HepG2 (cell line): ENCODE data around the gene ANO6. TPM values are rescaled to one million over a fixed set of nuclear protein-coding genes. Genes with fewer than 3 reads are reported as not detected.

Experiments
- AFF4 ChIP-seq: sonication (generic); formaldehyde crosslinking; IDR thresholded peaks from 2 replicates; pipeline ENCODE4 v1.4.0; 2020; ENCODE audit warnings: missing genetic modification reagents
- ARID3A ChIP-seq: IDR thresholded peaks from 2 replicates; pipeline ENCODE4 v1.6.1; 2012; ENCODE audit warnings: low read depth, low read length, improper control_type of control experiment
- CREB3 ChIP-seq: sonication (generic); formaldehyde crosslinking; IDR thresholded peaks from 2 replicates; pipeline ENCODE4 v1.5.0; 2020; ENCODE audit warnings: missing genetic modification reagents
- CTCF ChIP-seq: sonication (generic); formaldehyde crosslinking; IDR thresholded peaks from 2 replicates; pipeline ENCODE4 v1.5.0; 2020; ENCODE audit warnings: mild to moderate bottlenecking, missing genetic modification reagents, moderate library complexity
- DPF2 ChIP-seq: sonication (generic); formaldehyde crosslinking; IDR thresholded peaks from 2 replicates; pipeline ENCODE4 v1.4.0; 2020; ENCODE audit warnings: mild to moderate bottlenecking, low read depth, missing genetic modification reagents, borderline replicate concordance
- HMGXB4 ChIP-seq, 2 experiments: sonication (generic) in 1 of 2; formaldehyde crosslinking in 1 of 2; IDR thresholded peaks; 2 replicates each; pipeline versions ENCODE4 v1.4.0 to v1.6.1; 2018 to 2020; ENCODE audit warnings: missing genetic modification reagents in 2 of 2, borderline replicate concordance in 1 of 2, low read depth in 1 of 2, mild to moderate bottlenecking in 1 of 2, missing biosample characterization in 1 of 2
- RAD21 ChIP-seq: fragments of 450-650 bp; formaldehyde crosslinking; IDR thresholded peaks from 2 replicates; pipeline ENCODE4 v1.5.0; 2020; ENCODE audit warnings: mild to moderate bottlenecking
- SMC3 ChIP-seq: IDR thresholded peaks from 2 replicates; pipeline ENCODE4 v1.6.1; 2011; ENCODE audit warnings: low read length, improper control_type of control experiment
- polyA plus RNA-seq, 8 experiments: library from polyadenylated mRNA; depleted of rRNA in 3 of 8; stranded (reverse) in 7 of 8; unstranded in 1 of 8; fragments of >200 nt; fragmentation: Illumina TruSeq in 4 of 8; extraction: Trizol in 4 of 8; gene quantifications; 2 replicates each; pipeline versions ENCODE4 v1.2.1 to v1.2.3, GENCODE V29; 2011 to 2016; ENCODE audit warnings: low read depth in 4 of 8, missing spikeins in 1 of 8, mixed read lengths in 1 of 8; ENCODE audit not compliant: insufficient read depth in 1 of 8
- total RNA-seq, 5 experiments: library from RNA; depleted of rRNA; stranded (reverse); fragments of >200 nt; fragmentation: Illumina TruSeq; extraction: Trizol; gene quantifications; 2 replicates each; pipeline ENCODE4 v1.2.3, GENCODE V29; 2016; ENCODE audit warnings: low read depth in 1 of 5

The ANO6 gene
- total and polyA plus RNA-seq, 2 of the 13 experiments (the other 11 are each of a cell fraction or from before 2014, with no cell fraction given), result 37.8 to 57.1 TPM

GRCh38 chr12:45268672-45269411 lies 52.9 kb downstream of the ANO6 start (continued):
- TF ChIP-seq AFF4 (CRISPR knock-in tag) (no peak), CREB3 (no peak), CTCF (CRISPR knock-in tag) (peak; percentile 45), HMGXB4 (CRISPR knock-in tag; IDR thresholded peaks at IDR 0.05; ENCODE audit: borderline replicate concordance in 1 of 2, low read depth in 1 of 2) (0 out of 4 replicates have a peak, but pooled peaks of 1 of the 2 experiments have one; percentile 40), DPF2 (CRISPR knock-in tag) (no peak), SMC3 (peak; percentile 62), ARID3A (0 out of 2 replicates have a peak, but pooled peaks have one; percentile 37), RAD21 (CRISPR knock-in tag) (0 out of 2 replicates have a peak, but pooled peaks have one; percentile 25)
